ENCODE data around the gene RAP1B.
"Not testable (repeated sequence)": the region's sequence is repeated elsewhere in the genome, so short reads cannot be mapped to it uniquely, and the experiment has no call there.

The RAP1B gene

GRCh38 chr12:68633614-68634558 is 23.2 kb downstream of the RAP1B start:
- no peak for DNase-seq (ENCODE audit: low read depth)

- DNase-seq (ENCODE audit: low read depth) = no peak
These were observed 25.6 kb downstream of the RAP1B start for GRCh38 chr12:68636268-68636667.

DNA sequence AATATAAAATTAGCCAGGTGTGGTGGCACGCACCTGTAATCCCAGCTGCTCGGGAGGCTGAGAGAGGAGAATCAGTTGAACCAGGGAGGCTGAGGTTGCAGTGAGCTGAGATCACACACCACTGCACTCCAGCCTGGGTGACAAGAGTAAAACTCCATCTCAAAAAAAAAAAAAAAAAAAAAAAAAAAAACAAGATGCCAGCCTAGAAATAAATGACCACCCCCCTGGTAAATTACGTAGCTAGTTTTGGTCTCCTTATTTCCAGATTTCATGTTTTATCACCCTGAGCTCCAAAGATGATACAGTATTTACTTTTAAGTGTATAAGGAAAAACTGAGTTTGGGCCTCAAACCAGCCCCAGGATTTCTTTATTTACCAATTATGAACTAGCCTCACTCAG is 26.7 kb downstream of the RAP1B start:
- DNase-seq (ENCODE audit: low read depth) = not testable (repeated sequence)

- no peak for DNase-seq (ENCODE audit: low read depth)
These were observed 27.5 kb downstream of the RAP1B start for GRCh38 chr12:68638171-68638570.

GRCh38 chr12:68638721-68639395 is 28.2 kb downstream of the RAP1B start:
- DNase-seq (ENCODE audit: low read depth) = no peak

DNA sequence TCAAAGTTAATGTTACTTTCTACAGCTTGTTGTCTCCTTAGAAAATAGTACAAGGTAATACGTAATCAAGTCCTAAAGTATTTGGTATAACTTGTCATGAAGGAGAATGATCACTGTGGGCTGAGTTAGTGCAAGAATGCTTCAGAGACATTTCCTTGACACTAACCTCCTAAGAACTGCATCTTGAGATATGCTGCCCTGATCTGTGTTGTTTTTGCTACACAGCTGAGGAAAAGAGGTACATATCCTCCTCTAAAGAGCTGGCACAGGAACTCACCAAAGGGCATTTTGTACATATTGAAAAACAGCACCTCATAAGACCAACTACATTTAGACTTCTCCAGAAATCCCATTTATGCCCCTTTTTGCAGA is 28.7 kb downstream of the RAP1B start:
- DNase-seq (ENCODE audit: low read depth) = no peak

DNA sequence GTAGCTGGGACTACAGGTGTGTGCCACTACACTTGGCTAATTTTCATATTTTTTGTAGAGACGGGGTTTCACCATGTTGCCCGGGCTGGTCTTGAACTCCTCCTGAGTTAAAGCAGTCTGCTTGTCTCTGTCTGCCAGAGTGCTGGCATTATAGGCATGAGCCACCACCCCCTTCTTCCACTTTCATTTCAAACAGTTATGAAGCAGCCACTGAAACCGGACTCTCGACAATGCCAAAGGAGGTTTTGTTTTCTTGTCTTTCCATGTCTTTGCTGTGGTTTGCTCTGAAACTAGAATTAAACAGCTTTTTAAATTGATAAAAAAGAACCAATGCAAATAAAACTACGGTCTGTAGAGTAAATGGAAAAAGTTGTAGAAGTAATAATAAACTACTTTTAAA is 30.4 kb downstream of the RAP1B start:
- DNase-seq (ENCODE audit: low read depth) = peak; percentile 22

- no peak for DNase-seq (ENCODE audit: low read depth)
These were observed 35.8 kb downstream of the RAP1B start for GRCh38 chr12:68646484-68646883.

DNA sequence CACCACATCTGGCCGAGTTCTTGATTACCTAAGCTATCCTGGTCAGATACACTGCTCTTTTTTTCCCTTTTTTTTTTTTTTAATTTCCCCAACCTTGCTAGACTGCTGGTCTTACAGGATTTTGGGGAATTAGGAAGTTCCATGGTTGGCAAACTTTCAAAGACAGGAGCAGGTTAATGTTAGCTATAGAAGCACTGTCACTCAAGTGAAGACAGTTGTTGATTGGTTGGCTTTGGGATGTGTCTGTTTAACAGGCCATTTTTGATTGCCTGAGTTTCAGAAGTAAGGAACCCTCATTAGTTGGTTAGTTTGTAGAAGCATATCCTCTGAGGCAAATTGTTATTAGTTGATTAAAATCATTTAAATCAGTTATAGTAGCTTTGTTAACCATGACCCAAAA is 36.8 kb downstream of the RAP1B start:
- no peak for DNase-seq (ENCODE audit: low read depth)

GRCh38 chr12:68648179-68648578 is 37.5 kb downstream of the RAP1B start:
- no peak for DNase-seq (ENCODE audit: low read depth)

DNA sequence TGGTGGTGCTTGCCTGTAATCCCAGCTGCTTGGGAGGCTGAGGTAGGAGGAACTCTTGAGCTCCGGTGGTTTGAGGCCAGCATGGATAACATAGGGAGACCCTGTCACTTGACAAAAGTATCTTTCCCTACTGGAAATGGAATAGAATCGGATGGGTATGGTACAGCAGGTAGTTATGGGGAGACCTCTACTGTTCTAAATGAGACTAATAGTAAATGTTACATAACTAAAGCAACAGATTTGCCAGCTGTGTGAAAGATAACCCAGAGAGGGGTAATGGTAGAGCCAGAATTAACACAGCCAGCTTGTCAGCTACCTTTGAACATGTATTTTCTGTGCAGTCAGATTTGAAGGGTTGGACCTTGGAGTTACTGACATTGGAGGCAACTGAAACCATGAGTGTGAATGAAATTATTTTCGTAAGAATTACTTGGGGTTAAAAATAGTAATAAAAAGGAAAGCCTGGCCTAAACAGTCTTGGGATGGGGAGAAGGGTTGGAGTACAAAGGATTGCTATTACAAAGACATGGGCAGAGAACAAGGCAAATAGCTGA is 54.4 kb downstream of the RAP1B start:
- DNase-seq (ENCODE audit: low read depth) = no peak

- DNase-seq (ENCODE audit: low read depth) = no peak
These were observed 56.6 kb downstream of the RAP1B start for GRCh38 chr12:68667291-68667690.

- no peak for DNase-seq (ENCODE audit: low read depth)
These were observed 57.2 kb downstream of the RAP1B start for GRCh38 chr12:68667896-68668295.

DNA sequence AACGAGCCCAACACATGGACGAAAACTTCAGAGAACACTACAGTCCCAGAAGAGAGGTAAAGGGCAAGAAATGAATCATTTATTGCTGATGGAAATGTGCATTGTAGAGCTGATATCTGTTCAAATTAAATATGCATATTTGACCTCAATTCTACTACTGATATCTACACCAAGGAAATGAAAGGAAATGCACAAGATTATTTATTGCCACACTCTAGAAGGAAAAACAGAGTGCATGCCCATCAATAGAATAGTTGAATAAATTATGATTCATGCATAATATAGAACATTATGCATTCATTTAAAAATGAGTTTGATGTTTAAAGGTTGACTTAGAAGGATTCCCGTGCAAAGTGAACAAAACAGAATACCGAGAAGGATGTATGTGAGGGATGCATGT is 60.5 kb downstream of the RAP1B start:
- no peak for DNase-seq (ENCODE audit: low read depth)

- no peak for DNase-seq (ENCODE audit: low read depth)
These were observed 63.1 kb downstream of the RAP1B start for GRCh38 chr12:68673788-68674187.

DNA sequence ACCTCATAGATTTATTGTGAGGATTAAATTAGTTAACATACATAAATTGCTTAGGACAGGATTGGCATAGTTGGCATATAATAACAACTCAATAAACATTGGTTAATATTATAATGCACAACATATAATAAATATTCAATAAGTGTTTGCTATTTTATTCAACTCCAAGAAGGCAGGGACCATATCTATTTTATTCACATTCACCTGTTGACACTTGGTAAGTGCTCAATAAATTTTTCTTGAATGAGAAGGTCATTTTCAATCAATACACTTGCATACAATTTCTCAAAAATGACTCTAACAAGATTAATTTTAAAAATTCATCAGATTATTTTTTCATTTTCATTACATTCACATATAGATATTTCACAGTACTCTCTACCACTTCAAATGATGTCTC is 63.7 kb downstream of the RAP1B start:
- DNase-seq (ENCODE audit: low read depth) = no peak

DNA sequence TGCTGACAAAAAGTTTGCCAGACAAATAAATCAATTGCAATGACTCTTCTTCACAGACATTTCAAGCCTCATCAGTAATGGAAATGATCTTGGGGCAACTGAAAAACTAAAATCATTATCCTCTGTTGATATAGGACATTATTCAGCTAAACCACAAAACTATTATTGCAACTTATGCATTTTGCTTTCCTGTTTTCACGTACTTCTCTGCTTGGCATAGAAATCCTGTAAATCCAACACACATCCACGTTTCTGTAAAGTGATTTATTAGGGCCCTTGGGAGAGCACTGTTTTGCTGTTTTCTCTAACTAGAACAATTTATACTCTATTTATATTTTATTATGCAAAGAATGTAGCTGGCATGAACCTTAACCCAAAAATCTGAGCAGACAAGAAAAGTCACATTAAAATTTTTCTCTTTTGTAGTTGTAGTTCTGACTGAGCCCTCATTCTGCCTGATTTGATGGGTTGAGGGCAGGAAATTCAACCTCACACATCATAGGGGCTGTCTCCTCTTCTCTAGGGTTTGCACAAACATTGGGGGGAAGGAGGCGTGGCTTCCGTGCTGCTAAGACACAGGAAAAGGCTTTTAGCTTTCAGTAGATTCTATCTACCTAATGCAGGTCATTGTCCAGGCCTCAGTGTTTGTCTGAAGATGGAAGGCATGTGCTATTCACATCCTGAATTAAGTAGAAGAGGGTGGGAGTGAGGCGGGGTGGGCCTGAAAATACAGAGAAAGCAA is 64.6 kb downstream of the RAP1B start:
- peak; percentile 32 for DNase-seq (ENCODE audit: low read depth)

DNA sequence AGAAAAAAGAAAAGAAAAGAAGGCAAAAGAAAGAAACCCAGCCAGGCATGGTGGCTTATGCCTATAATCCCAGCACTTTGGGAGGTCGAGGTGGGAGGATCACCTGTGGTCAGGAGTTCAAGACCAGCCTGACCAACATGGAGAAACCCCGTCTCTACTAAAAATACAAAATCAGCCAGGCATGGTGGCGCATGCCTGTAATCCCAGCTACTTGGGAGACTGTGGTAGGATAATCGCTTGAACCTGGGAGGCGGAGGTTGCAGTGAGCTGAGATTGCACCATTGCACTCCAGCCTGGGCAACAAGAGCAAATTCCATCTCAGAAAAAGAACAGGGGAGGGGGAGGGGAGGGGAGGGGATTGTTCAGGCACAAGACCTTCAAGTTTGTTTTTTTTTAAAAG is 66.2 kb downstream of the RAP1B start:
- DNase-seq (ENCODE audit: low read depth) = not testable (repeated sequence)

DNA sequence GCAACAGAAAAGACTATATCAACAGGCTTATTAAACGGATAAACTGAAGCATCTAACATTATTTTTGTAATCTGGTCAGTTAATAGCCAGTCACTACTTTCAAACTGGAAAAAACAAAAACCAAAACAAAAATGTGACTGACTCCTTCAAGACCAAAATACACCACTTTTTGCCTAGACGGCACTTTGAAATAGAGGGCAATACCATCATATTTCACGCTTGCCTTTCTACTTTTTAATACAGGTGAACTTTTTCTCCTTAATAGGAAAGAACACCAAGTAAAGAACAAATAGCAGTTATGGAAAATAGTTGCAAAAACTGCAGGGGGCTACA is 75.5 kb downstream of the RAP1B start:
- DNase-seq (ENCODE audit: low read depth) = no peak

GRCh38 chr12:68686595-68687521 is 76.2 kb downstream of the RAP1B start, which contains the start of gene NUP107:
Gene NUP107 (plus strand): TSS chr12:68686978. CDS start chr12:68687066, 88 bp downstream.
- peak; percentile 93 for DNase-seq (ENCODE audit: low read depth)

DNA sequence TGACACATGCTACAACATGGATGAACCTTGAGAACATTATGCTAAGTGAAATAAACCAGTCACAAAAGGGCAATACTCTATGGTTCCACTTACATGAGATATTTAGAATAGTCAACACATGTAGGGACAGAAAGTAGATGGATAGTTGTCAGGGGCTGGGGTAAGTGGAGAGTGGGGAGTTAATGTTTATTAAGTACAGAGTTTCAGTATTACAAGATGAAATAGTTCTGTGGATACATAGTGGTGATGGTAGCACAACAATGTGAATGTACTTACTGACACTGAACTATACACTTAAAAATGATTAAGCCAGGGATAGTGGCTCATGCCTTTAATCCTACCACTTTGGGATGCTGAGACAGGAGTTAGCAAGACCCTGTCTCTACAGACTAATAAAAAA is 84.8 kb downstream of the RAP1B start:
- DNase-seq (ENCODE audit: low read depth) = no peak
